Measurements from ENCODE around the gene PHLDA2. TPM values are rescaled to one million over a fixed set of nuclear protein-coding genes. Genes with fewer than 3 reads are reported as not detected.
A peak's percentile ranks its signal among the peaks of the same experiment; 100 is the strongest.

The PHLDA2 gene
- polyA plus RNA-seq, 2 of the 4 experiments (the other 2 are of a cell fraction), result 7.0 to 49.6 TPM

DNA sequence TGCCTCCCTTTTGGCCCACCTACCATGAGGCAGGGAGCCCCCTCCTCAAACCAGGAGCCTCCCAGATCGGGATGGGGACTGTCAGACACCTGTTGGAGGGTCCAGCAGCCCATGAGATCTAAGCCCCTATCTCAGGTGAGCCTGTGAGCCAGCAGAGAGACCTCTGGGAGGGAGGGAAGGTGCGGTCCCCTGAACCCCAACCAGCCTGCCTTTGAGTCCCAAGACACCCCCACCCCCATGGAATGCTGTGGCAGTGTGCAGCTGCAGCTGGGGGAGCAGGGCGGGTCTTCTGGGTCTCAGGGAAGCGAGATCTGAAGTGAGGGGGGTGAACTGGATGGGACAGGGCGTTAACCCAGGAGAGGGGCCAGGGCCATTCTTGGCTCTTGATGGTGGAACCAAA, 42.3 kb downstream of the PHLDA2 start:
- H3K4me2 ChIP-seq, result no peak overlapping the region
- no peak for ATAC-seq
- peaks cover 11% of the 10 kb centered on the region for H3K4me1 ChIP-seq
- POLR2A ChIA-PET, result no interaction called here
- H3K9me3 ChIP-seq, result no peaks in the 10 kb centered on the region
- FAIRE-seq, result no peak
- no peak overlapping the region for H3K27ac ChIP-seq
- WGBS (ENCODE audit: missing lambda C conversion rate), result 85% methylated on average over 4 of the region's 5 CpGs
- TF ChIP-seq MAFK (IDR thresholded peaks at IDR 0.05; ENCODE audit: partially characterized antibody) (no peak), MYC (IDR thresholded peaks at IDR 0.05; ENCODE audit: borderline replicate concordance, low read length) (no peak), ZNF302 (CRISPR knock-in tag; IDR thresholded peaks at IDR 0.05) (no peak), EHMT2 (IDR thresholded peaks at IDR 0.05; ENCODE audit: low read depth) (no peak), CHD2 (IDR thresholded peaks at IDR 0.05; ENCODE audit: low read length, partially characterized antibody) (no peak), HOXB13 (CRISPR knock-in tag; IDR thresholded peaks at IDR 0.05; ENCODE audit: low read depth) (no peak)
- TF ChIP-seq, protein P1, sequence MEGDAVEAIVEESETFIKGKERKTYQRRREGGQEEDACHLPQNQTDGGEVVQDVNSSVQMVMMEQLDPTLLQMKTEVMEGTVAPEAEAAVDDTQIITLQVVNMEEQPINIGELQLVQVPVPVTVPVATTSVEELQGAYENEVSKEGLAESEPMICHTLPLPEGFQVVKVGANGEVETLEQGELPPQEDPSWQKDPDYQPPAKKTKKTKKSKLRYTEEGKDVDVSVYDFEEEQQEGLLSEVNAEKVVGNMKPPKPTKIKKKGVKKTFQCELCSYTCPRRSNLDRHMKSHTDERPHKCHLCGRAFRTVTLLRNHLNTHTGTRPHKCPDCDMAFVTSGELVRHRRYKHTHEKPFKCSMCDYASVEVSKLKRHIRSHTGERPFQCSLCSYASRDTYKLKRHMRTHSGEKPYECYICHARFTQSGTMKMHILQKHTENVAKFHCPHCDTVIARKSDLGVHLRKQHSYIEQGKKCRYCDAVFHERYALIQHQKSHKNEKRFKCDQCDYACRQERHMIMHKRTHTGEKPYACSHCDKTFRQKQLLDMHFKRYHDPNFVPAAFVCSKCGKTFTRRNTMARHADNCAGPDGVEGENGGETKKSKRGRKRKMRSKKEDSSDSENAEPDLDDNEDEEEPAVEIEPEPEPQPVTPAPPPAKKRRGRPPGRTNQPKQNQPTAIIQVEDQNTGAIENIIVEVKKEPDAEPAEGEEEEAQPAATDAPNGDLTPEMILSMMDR (IDR thresholded peaks at IDR 0.05), result no peak
- TF ChIP-seq, protein P2, sequence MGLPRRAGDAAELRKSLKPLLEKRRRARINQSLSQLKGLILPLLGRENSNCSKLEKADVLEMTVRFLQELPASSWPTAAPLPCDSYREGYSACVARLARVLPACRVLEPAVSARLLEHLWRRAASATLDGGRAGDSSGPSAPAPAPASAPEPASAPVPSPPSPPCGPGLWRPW (IDR thresholded peaks at IDR 0.05), result no peak
- CTCF ChIA-PET, result interaction anchor here (0.7 to 21.2 kb wide), 16 partner anchors 9 to 700 kb away, joined by 3 to 1059 read pairs (median 5); partner anchors contain the start of gene PHLDA2
- no peak for DNase-seq (ENCODE audit: low read depth in 1 of 2, low spot score in 1 of 2)
- H3K4me3 ChIP-seq, result no peak overlapping the region

DNA sequence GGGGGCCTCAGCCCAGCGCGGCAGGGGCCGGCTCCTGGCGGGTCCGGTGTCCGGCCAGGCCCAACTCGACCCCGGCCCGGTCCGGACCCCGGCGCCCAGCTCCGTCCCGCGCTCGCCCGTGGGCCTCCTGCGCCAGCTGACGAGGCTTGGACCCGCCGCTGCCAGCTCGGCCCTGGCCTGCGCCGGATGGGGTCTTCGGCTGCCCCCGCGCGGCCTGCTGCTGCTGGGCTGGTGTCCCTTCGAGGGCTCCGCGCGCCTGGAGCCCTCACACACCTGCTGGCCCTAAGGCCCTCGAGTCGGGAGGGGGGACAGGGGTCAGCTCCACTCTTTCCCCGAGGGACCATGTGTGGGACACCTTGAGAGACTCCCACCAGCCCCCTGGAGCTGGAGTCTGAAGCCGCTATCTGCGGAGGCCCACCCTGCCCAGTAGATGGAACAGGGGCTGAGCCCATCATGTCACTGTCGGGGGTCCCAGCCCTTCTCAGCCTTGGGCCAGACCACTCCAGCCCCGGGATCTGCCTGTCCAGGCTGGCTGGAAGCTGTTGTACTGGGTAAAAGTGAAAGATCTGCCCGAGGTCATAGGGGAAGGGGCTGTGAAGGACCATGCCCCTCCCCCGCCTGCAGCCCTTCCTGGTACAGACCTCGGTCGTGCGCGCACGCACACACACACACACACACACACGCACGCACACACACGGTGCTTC, 42.9 kb downstream of the PHLDA2 start:
- TF ChIP-seq TFCP2L1 (CRISPR knock-in tag; IDR thresholded peaks at IDR 0.05), result no peak
- TF ChIP-seq ZNF302 (CRISPR knock-in tag; IDR thresholded peaks at IDR 0.05), result no peak
- H3K9me3 ChIP-seq, result no peaks in the 10 kb centered on the region
- peak overlapping the region; percentile 99 for H3K4me2 ChIP-seq
- ChIA-PET POLR2A (interaction anchor here (1.6 to 2.2 kb wide), 2 partner anchors 186 to 353 kb away, joined by 5 to 10 read pairs; partner anchors contain the start of gene KCNQ1OT1), CTCF (interaction anchor here (0.9 to 21.2 kb wide), 6 partner anchors 8 to 459 kb away, joined by 3 to 1059 read pairs (median 16); no protein-coding TSS in a partner anchor)
- FAIRE-seq (no peak), DNase-seq (ENCODE audit: low read depth in 1 of 2, low spot score in 1 of 2) (no peak), ATAC-seq (peak in 1 of 2 experiments; percentile 3; a peak in 1 of 6 replicates)
- H3K4me3 ChIP-seq, result peak overlapping the region; percentile 71
- peaks cover 5% of the 10 kb centered on the region; the same call in 2 of the 3 replicates for H3K4me1 ChIP-seq
- peak overlapping the region in 1 of 2 experiments; percentile 76; a peak in 3 of 6 replicates for H3K27ac ChIP-seq
- WGBS (ENCODE audit: missing lambda C conversion rate), result 44% methylated on average over 11 of the region's 49 CpGs

DNA sequence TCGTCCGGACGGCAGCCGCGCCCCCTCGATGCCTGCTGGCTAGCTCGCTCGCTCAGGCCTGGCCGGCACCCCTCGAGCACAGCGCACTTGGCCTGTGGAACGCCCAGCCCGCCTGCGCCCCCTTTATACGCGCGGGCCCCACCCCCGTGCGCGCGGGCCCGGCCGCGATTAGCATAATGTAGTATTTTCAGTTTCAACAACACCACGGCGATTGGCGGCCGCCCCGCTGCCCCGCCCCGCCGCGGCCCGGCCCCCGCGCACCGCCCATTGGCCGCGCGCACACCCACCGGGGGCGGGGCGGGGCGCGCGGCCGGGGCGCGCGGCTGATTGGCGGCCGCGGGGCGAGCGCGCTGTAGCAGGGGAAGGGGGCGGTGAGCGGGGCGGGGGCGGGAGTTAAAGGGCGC, 43.5 kb downstream of the PHLDA2 start, which contains the start of gene CDKN1C:
Gene CDKN1C, minus strand, starts transcription at position 98 of the 404 bp plus-strand sequence. CDS start 319 bp downstream, outside the sequence.
- H3K4me1 ChIP-seq, result peaks cover 5% of the 10 kb centered on the region; the same call in 1 of the 3 replicates
- 2% methylated on average over 11 of the region's 61 CpGs for WGBS (ENCODE audit: missing lambda C conversion rate)
- ChIA-PET POLR2A (interaction anchor here (0.9 to 2.2 kb wide), 3 partner anchors 44 to 352 kb away, joined by 3 to 10 read pairs (median 5); partner anchors contain the start of genes KCNQ1OT1 and PHLDA2), CTCF (interaction anchor here (0.6 to 21.2 kb wide), 10 partner anchors 11 to 460 kb away, joined by 3 to 1059 read pairs (median 6); no protein-coding TSS in a partner anchor)
- DNase-seq (ENCODE audit: low read depth in 1 of 2, low spot score in 1 of 2), result peak; percentile 71 to 78
- H3K27ac ChIP-seq, result peak within 1 kb of the TSS; percentile 66 to 82; a peak in 5 of 6 replicates
- H3K4me2 ChIP-seq, result peak within 1 kb of the TSS; percentile 99
- no peaks in the 10 kb centered on the region for H3K9me3 ChIP-seq
- TF ChIP-seq, protein P3, sequence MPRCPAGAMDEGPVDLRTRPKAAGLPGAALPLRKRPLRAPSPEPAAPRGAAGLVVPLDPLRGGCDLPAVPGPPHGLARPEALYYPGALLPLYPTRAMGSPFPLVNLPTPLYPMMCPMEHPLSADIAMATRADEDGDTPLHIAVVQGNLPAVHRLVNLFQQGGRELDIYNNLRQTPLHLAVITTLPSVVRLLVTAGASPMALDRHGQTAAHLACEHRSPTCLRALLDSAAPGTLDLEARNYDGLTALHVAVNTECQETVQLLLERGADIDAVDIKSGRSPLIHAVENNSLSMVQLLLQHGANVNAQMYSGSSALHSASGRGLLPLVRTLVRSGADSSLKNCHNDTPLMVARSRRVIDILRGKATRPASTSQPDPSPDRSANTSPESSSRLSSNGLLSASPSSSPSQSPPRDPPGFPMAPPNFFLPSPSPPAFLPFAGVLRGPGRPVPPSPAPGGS (IDR thresholded peaks at IDR 0.05), result no peak
- TF ChIP-seq POLR2A (IDR thresholded peaks at IDR 0.05; ENCODE audit: low read length) (peak; percentile 40), MYC (IDR thresholded peaks at IDR 0.05; ENCODE audit: borderline replicate concordance, low read length) (no peak)
- ATAC-seq, result peak; percentile 57 to 74
- H3K4me3 ChIP-seq, result peak within 1 kb of the TSS; percentile 71
- FAIRE-seq, result no peak

DNA sequence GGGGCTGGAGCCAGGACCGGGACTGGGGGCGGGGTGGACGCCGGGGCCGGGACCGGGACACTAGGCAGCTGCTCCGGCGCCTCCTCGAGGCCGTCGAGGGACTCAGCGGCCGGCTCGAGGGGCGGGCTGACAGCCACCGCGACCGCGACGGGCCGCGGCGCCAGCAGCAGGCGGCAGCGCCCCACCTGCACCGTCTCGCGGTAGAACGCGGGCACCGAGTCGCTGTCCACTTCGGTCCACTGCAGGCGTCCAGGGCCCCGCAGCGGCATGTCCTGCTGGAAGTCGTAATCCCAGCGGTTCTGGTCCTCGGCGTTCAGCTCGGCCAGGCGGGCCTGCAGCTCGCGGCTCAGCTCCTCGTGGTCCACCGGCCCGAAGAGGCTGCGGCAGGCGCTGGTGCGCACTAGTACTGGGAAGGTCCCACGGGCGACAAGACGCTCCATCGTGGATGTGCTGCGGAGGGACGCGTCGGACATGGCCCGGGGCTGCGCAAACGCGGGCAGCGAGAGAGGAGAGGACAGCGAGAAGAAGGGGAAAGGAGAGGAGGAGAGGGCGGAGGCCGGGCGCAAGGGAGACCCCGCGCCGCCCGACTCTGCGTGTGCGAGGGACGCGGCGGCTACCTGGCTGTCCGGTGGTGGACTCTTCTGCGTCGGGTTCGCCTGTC, 44.1 kb downstream of the PHLDA2 start:
- H3K4me3 ChIP-seq, result peak overlapping the region; percentile 71
- ATAC-seq (peak; percentile 49 to 62), FAIRE-seq (no peak), DNase-seq (ENCODE audit: low read depth in 1 of 2, low spot score in 1 of 2) (peak in 1 of 2 experiments; percentile 64)
- H3K9me3 ChIP-seq, result no peaks in the 10 kb centered on the region
- peak overlapping the region; percentile 99 for H3K4me2 ChIP-seq
- peaks cover 5% of the 10 kb centered on the region; the same call in 1 of the 3 replicates for H3K4me1 ChIP-seq
- peak overlapping the region; percentile 6 to 82; a peak in 4 of 6 replicates for H3K27ac ChIP-seq
- CTCF ChIA-PET, result interaction anchor here (0.6 to 21.2 kb wide), 11 partner anchors 11 to 464 kb away, joined by 3 to 1059 read pairs (median 3); no protein-coding TSS in a partner anchor
- POLR2A ChIA-PET, result interaction anchor here (0.9 to 2.2 kb wide), 3 partner anchors 44 to 352 kb away, joined by 3 to 10 read pairs (median 5); partner anchors contain the start of genes KCNQ1OT1 and PHLDA2
- 2% methylated on average over 39 of the region's 80 CpGs for WGBS (ENCODE audit: missing lambda C conversion rate)
- TF ChIP-seq CEBPB (IDR thresholded peaks at IDR 0.05), result no peak
- no peak for TF ChIP-seq ZNF302 (CRISPR knock-in tag; IDR thresholded peaks at IDR 0.05)
- no peak for TF ChIP-seq CHD4 (IDR thresholded peaks at IDR 0.05; ENCODE audit: borderline replicate concordance)
- no peak for TF ChIP-seq TFCP2L1 (CRISPR knock-in tag; IDR thresholded peaks at IDR 0.05)
- TF ChIP-seq TP53 (CRISPR knock-in tag; IDR thresholded peaks at IDR 0.05), result no peak
- TF ChIP-seq, protein P4, sequence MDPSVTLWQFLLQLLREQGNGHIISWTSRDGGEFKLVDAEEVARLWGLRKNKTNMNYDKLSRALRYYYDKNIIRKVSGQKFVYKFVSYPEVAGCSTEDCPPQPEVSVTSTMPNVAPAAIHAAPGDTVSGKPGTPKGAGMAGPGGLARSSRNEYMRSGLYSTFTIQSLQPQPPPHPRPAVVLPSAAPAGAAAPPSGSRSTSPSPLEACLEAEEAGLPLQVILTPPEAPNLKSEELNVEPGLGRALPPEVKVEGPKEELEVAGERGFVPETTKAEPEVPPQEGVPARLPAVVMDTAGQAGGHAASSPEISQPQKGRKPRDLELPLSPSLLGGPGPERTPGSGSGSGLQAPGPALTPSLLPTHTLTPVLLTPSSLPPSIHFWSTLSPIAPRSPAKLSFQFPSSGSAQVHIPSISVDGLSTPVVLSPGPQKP (IDR thresholded peaks at IDR 0.05; ENCODE audit: low read depth, low read length), result no peak
- TF ChIP-seq CBX2 (IDR thresholded peaks at IDR 0.05; ENCODE audit: borderline replicate concordance, low read depth), result no peak
- TF ChIP-seq, protein P5, sequence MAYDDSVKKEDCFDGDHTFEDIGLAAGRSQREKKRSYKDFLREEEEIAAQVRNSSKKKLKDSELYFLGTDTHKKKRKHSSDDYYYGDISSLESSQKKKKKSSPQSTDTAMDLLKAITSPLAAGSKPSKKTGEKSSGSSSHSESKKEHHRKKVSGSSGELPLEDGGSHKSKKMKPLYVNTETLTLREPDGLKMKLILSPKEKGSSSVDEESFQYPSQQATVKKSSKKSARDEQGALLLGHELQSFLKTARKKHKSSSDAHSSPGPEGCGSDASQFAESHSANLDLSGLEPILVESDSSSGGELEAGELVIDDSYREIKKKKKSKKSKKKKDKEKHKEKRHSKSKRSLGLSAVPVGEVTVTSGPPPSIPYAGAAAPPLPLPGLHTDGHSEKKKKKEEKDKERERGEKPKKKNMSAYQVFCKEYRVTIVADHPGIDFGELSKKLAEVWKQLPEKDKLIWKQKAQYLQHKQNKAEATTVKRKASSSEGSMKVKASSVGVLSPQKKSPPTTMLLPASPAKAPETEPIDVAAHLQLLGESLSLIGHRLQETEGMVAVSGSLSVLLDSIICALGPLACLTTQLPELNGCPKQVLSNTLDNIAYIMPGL (CRISPR knock-in tag; IDR thresholded peaks at IDR 0.05; ENCODE audit: borderline replicate concordance), result no peak
- TF ChIP-seq, protein P6, sequence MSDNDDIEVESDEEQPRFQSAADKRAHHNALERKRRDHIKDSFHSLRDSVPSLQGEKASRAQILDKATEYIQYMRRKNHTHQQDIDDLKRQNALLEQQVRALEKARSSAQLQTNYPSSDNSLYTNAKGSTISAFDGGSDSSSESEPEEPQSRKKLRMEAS (IDR thresholded peaks at IDR 0.05), result peak; percentile 28; the same call in 1 of the 2 replicates

Measured in A549 (cell line).